Choroid plexus epithelial cell (primary cell): ENCODE measurements around the gene NSMF.

Experiments
- DNase-seq: peaks from one replicate; pipeline ENCODE4 v3.0.0-alpha.2; 2010; ENCODE audit warnings: low read depth
- H3K4me3 ChIP-seq: 2 replicates; pipeline ENCODE4 v1.5.1; 2011; ENCODE audit warnings: low read depth, mild to moderate bottlenecking, control low read depth, low read length, moderate library complexity
- TF ChIP-seq, protein P1 (sequence below): conservative IDR thresholded peaks from 2 replicates; pipeline ENCODE4 v1.5.1; 2011; ENCODE audit warnings: low read depth, mild to moderate bottlenecking, control low read depth, inconsistent platforms, low read length, moderate library complexity

The NSMF gene

DNA sequence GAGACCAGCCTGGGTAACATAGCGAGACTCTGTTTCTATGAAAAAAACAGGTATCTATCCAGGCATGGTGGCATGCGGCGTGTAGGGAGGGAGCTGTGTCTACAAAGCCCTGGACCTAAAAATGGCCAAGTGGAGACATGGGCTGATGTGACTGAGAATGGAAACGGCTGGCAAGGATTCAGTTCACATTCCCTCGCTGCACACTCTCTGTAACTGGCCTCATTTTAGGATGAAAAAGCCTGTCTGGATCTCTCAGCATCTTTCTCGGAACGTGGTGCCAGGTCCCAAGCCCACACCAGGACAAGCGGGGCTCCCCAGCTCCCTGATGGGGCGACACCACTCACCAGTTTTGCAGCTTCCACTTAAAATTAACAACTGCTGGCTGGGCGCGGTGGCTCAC, 49.6 kb downstream of the NSMF start:
- TF ChIP-seq, protein P1, sequence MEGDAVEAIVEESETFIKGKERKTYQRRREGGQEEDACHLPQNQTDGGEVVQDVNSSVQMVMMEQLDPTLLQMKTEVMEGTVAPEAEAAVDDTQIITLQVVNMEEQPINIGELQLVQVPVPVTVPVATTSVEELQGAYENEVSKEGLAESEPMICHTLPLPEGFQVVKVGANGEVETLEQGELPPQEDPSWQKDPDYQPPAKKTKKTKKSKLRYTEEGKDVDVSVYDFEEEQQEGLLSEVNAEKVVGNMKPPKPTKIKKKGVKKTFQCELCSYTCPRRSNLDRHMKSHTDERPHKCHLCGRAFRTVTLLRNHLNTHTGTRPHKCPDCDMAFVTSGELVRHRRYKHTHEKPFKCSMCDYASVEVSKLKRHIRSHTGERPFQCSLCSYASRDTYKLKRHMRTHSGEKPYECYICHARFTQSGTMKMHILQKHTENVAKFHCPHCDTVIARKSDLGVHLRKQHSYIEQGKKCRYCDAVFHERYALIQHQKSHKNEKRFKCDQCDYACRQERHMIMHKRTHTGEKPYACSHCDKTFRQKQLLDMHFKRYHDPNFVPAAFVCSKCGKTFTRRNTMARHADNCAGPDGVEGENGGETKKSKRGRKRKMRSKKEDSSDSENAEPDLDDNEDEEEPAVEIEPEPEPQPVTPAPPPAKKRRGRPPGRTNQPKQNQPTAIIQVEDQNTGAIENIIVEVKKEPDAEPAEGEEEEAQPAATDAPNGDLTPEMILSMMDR = no peak
- H3K4me3 ChIP-seq = no peak overlapping the region
- no peak for DNase-seq

DNA sequence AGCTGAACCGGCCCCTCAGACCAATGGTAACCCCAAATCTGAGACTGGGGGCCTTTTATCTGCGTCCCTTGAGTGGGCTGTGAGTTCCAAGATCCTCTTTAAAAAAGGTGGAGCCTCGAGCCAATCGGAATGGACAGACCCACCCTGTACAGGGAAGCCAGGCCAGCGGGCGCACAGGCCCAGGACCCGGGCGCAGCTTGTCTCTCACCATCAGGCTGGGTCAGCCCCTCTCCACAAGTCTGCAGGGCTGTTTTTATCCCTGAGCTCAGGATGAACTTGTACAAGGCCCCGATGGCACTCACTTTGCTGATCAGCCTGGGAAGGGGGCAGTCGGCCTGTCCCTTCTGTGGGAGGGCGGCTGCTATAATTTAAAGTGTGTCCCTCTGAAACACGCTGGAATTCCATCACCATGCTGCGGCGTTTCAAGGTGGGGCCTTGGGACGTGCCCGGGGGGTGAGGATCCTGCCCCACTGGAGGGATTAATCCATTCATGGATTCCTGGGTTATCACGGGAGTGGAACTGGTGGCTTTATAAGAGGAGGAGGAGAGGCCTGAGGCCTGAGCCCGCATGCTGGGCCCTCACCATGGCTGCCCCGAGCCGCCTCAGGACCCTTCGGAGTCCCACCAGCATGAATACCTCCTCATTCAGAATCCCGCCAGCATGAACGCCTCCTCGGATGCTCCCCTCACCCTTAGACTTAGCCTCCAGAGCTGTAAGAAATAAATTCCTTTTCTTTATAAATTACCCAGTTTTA, 50.3 kb downstream of the NSMF start:
- TF ChIP-seq, protein P1 = no peak
- no peak overlapping the region for H3K4me3 ChIP-seq
- no peak for DNase-seq

DNA sequence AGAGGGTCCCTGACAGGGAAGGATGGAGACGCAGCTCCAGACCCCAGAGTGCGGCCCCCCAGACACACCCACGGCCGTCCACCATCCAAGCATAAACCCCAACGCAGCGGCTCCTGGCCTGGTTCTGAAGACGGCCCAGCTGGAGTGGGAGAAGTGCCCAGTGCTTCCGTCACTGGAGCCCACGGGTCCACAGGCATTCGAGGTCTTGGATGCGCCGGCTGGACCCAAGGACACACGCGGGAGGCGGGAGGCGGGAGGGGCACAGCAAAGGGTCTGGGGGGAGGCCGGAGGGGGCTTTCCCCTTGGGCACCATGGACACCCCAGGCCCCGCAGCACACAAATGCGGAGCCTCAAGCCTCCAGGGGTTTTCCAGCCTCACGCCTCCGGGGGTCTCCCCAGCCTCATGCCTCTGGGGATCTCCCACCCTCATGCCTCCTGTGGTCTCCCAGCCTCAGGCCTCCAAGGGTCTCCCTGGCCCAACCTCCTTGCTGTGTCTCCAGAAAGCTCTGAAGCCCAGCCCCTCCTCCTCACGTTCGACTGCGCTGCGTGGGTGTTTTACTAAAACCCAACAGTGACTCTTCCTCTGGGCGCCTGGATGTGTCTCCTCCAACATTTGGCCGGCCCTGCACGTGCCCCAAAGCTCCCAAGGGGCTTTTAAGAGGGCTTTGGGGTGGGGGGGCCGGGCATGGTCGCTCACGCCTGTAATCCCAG, 51.4 kb downstream of the NSMF start:
- TF ChIP-seq, protein P1 = no peak

DNA sequence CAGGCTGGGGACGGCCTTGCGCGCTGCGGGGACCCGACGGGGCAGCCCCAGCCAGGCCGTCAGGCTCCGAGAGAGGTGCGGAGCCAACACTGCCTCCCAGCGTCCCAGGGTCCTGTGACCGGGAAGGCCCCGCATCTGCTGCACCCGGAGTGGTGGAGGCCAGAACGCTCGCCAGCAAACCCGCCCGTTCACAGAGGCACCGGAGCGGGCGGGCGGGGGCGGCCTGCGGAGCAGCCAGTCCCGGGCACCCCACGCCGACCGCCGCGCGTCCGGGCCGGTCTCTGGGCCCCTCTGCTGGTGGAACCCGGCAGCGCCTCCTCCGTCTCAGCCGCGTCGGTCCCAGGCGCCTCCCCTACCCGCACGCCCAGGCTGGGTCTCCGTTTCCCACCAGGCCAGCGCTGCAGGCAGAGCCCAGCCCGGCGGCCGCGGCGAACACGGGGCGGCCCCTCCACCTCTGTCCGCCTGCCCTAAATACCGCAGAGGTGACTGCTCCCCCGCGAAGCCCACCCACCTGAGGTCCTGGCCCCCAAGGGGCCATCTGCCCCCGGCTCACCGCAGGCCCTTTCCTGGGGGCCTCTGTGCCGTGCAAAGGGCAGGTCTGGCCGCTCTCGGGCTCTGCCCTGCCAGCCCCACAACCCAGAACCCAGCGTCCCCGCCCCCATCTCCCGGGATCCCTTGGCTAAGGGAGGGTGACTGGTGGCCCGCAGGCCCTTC, 52.1 kb downstream of the NSMF start:
- DNase-seq = peak; percentile 70
- TF ChIP-seq, protein P1 = peak; percentile 64
- H3K4me3 ChIP-seq = peak overlapping the region; percentile 40

More for the DNA sequence above, 51.4 kb downstream of the NSMF start:
- peak; percentile 44 for DNase-seq
- H3K4me3 ChIP-seq = no peak overlapping the region

DNA sequence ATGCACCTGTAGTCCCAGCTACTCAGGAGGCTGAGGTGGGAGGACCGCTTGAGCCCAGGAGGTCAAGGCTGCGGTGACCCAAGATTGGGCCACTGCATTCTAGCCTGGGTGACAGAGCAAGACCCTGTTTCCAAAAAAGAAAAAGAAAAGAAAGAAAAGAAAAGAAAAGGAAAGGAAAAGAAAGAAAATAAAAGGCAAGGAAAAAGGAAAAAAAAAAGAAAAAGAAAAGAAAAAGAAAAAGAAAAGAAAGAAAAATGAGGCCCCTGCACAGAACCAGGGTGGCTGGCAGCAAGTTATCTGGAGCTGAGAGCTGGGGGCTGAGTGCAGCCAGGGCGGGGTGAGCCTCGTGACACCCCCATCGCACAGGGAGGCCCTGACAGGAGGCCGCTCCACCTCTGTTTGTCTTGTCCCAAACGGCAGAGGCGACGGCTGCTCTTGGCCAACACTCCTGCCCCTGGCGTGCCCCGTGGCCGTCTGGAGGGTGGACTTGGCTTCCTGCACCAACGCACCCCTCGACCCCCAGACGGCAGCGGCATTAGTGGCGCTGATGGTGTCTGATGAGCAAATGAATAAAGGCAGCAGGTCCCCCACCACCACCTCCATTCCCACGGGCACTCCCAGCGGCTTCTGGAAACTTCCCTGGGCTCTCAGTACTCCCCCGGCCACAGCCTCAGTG, 52.9 kb downstream of the NSMF start:
- no peak for DNase-seq
- no peak overlapping the region for H3K4me3 ChIP-seq
- TF ChIP-seq, protein P1 = no peak

DNA sequence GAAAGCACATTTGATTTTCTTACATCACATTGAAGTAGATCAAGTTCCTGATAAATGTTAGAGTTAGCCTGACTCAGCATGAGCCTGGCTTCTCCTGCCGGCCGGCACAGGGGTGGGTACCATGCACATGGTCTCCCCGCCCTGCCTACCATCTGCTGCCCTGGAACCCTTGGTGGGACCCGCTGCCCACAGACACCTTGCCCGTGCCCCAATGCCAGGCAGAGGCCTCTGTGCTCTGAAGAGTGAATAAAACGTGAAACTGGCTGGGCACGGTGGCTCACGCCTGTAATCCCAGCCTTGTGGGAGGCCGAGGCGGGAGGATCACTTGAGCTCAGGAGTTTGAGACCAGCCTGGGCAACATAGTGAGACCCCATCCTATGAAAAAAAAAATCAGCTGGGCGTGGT, 53.5 kb downstream of the NSMF start:
- no peak overlapping the region for H3K4me3 ChIP-seq
- no peak for DNase-seq
- TF ChIP-seq, protein P1 = no peak
